ENCODE measurements around the gene CATSPER3. TPM values are rescaled to one million over a fixed set of nuclear protein-coding genes. Genes with fewer than 3 reads are reported as not detected.

The CATSPER3 gene
- total RNA-seq, 1 donor from 2014 or later, result 0.22 TPM

DNA sequence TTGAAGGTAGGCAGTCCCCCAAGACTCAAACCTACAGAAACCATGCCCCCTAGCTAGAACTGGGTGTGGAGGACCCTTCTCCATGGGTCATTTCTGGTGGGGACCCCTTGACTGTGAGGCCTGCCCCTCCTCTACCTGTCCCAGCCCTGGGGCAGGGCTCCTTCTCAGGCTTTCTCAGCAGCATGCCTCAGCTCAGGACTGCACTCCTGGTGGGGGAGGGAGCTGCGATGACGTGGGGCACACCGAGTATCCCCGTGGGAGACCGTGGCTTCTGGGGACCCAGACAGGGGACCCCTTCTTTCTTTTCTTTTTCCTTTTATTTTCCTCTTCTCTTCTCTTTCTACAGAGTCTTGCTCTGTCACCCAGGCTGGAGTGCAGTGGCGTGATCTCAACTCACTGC, 93.3 kb downstream of the CATSPER3 start:
- Mint-ChIP-seq H3K4me1 (ENCODE audit: unreplicated experiment) (no peaks in the 10 kb centered on the region), H3K27ac (no peak overlapping the region), H3K36me3 (no peaks in the 10 kb centered on the region), H3K27me3 (peaks cover 84% of the 10 kb centered on the region), H3K4me3 (no peak overlapping the region), H3K9me3 (no peaks in the 10 kb centered on the region)
- TF ChIP-seq, protein P1, sequence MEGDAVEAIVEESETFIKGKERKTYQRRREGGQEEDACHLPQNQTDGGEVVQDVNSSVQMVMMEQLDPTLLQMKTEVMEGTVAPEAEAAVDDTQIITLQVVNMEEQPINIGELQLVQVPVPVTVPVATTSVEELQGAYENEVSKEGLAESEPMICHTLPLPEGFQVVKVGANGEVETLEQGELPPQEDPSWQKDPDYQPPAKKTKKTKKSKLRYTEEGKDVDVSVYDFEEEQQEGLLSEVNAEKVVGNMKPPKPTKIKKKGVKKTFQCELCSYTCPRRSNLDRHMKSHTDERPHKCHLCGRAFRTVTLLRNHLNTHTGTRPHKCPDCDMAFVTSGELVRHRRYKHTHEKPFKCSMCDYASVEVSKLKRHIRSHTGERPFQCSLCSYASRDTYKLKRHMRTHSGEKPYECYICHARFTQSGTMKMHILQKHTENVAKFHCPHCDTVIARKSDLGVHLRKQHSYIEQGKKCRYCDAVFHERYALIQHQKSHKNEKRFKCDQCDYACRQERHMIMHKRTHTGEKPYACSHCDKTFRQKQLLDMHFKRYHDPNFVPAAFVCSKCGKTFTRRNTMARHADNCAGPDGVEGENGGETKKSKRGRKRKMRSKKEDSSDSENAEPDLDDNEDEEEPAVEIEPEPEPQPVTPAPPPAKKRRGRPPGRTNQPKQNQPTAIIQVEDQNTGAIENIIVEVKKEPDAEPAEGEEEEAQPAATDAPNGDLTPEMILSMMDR (conservative IDR thresholded peaks at IDR 0.05), result no peak
- DNase-seq (ENCODE audit: extremely low spot score, unreplicated experiment), result no peak

Small RNA genes within 50 kb of the gene (microRNA-seq; reads per million reads assigned to microRNA genes)
- not detected for gene MIR4461

Other genes starting within 250 kb of the CATSPER3 start
- 30.5 and 39.4 TPM in 2 replicates for gene CAMLG, start 229.4 kb upstream of the CATSPER3 start, total RNA-seq (ENCODE audit: low replicate concordance)
- gene DDX46, start 209.1 kb upstream of the CATSPER3 start, total RNA-seq (ENCODE audit: low replicate concordance), result 46.0 and 66.3 TPM in 2 replicates
- 43.7 and 62.9 TPM in 2 replicates for gene C5orf24, start 121.9 kb upstream of the CATSPER3 start, total RNA-seq (ENCODE audit: low replicate concordance)
- 37.1 and 41.3 TPM in 2 replicates for gene TXNDC15, start 93.5 kb upstream of the CATSPER3 start, total RNA-seq (ENCODE audit: low replicate concordance)
- 10.4 and 10.5 TPM in 2 replicates for gene PCBD2, start 62.8 kb upstream of the CATSPER3 start, total RNA-seq (ENCODE audit: low replicate concordance)
- gene PITX1, start 66.3 kb downstream of the CATSPER3 start, total RNA-seq (ENCODE audit: low replicate concordance), result 6.3 and 13.4 TPM in 2 replicates